GM19240 (cell line): Measurements from ENCODE around the gene BCAP31.
"Not testable (repeated sequence)": the region's sequence is repeated elsewhere in the genome, so short reads cannot be mapped to it uniquely, and the experiment has no call there.

Experiments used
- DNase-seq: peaks from one replicate; pipeline ENCODE4 v3.0.0; 2011; ENCODE audit warnings: low spot score; ENCODE audit not compliant: insufficient read length

The BCAP31 gene

GRCh38 chrX:153736071-153736820 lies 12.1 kb upstream of the BCAP31 start:
- DNase-seq: no peak

DNA sequence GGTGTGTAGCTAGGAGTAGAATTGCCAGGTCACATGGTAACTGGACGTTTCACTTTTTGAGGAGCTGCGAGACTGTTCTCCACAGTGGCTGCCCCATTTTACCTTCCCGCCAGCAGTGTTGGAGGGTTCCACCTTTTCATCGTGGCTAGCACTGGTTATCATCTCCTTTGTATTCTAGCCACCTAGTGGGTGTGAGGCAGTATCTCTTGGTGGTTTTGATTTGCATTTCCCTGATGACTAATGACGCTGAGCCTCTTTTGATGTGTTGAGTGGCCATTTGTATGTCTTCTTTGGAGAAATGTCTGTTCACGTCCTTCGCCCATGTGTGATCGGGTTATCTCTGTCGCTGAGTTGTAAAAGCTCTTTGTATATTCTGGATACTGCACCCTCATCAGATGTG lies 11.1 kb upstream of the BCAP31 start:
- DNase-seq: no peak

GRCh38 chrX:153734871-153735270 lies 10.7 kb upstream of the BCAP31 start:
- DNase-seq: no peak

GRCh38 chrX:153733651-153734240 lies 9.6 kb upstream of the BCAP31 start:
- no peak for DNase-seq

GRCh38 chrX:153732401-153732800 lies 8.2 kb upstream of the BCAP31 start:
- DNase-seq: no peak

DNA sequence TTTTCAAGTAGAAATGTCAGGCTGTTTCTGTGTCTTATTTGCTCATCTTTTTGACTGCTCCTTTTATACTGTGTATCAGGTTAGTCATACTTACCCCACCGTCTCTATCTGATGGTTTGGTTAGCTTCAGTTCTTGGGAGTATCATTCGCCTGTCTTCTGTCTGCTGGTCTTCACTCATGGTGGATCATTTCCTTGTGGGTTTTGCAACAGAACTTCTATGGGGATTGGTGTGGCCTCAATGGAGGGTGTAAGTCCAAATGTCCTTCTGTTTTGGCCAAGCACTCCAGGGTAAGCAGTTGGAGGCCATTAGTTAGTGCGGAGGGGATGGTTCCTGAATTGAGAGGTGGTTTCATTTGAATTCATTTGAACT lies 7.6 kb upstream of the BCAP31 start:
- DNase-seq: no peak

- no peak for DNase-seq
Measured at GRCh38 chrX:153731117-153731844, 7.1 kb upstream of the BCAP31 start.

DNA sequence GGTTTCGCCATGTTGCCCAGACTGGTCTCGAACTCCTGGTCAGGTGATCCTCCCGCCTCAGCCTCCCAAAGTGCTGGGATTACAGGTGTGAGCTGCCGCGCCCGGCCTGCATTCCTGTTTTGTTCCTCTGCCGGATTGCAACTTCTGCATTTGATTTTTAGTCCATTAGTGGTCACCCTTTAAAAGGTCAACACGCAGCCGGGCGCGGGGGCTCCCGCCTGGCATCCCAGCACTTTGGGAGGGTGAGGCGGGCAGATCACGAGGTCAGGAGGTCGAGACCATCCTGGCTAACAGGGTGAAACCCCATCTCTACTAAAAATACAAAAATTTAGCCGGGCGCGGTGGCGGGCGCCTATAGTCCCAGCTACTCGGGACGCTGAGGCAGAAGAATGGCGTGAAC lies 5.9 kb upstream of the BCAP31 start:
- not testable (repeated sequence) for DNase-seq

GRCh38 chrX:153728951-153729631 lies 4.9 kb upstream of the BCAP31 start:
- DNase-seq: no peak

- no peak for DNase-seq
Measured at GRCh38 chrX:153728095-153728494, 3.9 kb upstream of the BCAP31 start.

GRCh38 chrX:153727123-153727931 lies 3.1 kb upstream of the BCAP31 start:
- DNase-seq: no peak

GRCh38 chrX:153726286-153727122 lies 2.3 kb upstream of the BCAP31 start:
- DNase-seq: peak; percentile 85

- no peak for DNase-seq
Measured at GRCh38 chrX:153725832-153726285, 1.7 kb upstream of the BCAP31 start.

GRCh38 chrX:153725039-153725831 lies 1.0 kb upstream of the BCAP31 start:
- no peak for DNase-seq

- DNase-seq: no peak
Measured at GRCh38 chrX:153723351-153724251, 586 bp downstream of the BCAP31 start.

DNA sequence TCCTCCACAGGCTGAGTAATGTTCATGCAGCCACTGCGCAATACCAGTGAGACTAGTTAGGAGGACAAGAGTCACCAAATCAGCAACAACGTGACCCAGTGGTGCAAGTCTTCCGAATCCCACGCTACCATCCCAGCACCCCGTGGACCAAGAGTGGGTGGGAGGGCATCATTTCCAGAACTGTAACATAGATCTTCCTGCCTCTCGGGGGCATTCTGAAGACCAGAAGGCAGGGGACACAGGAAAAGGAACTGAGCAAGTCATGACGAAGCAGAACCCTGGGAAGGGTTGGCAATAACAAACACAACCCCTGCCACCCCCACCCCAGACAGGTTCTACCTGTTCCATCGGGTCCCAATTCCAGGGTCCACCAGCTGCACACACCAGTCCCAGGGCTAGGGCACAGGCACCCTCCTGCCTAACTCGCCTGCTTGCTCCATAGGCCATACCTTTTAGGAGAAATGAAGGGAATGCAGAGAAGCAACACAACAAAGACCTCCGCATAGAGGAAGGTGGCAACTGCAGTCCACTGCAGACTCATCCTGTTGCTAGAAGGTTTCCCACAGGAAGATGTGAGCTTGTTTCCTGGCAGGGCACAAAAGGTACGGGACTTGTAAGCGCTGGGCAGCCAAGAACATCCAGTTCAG lies 1.4 kb downstream of the BCAP31 start:
- DNase-seq: no peak

DNA sequence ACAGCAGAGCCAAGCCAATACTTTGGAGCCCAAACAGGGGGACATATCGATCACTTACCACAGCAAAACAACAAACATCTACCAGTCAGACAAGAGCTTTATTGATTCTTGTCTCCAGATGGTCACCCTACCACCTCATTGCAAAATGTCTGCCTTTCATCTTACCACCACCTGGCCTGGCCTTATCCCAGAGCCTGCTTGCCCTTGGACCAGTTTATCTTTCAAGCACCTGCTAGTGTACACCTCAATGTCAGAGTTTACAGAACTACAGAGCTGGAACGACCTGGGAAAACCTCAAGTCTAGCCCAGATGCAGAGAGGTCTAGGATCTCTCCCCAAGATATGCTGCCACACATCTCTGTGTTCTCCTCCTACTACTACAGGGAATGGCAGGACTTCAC lies 4.5 kb downstream of the BCAP31 start:
- DNase-seq: no peak

DNA sequence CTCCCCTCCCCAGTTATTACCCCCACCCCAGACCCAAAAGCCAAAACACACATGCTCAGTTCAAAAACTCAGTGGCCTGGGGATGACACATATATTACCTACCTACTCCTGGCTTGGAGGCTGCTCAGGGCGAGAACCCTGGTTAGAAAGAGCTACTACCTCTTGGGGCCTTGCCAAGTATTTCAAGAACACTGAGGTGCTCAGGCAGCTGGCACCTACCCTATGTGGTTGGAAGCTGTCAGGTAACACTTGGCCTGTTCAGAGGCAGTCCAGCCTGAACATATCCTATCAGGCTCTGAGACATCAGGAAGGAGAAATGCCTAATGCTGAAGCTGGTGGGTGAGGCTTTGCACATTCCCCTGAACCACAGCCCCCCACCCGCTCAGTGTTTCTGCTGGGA lies 4.9 kb downstream of the BCAP31 start:
- DNase-seq: no peak
